ENCODE measurements around the gene ARHGEF10L. TPM values are rescaled to one million over a fixed set of nuclear protein-coding genes. Genes with fewer than 3 reads are reported as not detected.

Gene ARHGEF10L
- total RNA-seq, 1 donor from 2014 or later, result 75.6 TPM

DNA sequence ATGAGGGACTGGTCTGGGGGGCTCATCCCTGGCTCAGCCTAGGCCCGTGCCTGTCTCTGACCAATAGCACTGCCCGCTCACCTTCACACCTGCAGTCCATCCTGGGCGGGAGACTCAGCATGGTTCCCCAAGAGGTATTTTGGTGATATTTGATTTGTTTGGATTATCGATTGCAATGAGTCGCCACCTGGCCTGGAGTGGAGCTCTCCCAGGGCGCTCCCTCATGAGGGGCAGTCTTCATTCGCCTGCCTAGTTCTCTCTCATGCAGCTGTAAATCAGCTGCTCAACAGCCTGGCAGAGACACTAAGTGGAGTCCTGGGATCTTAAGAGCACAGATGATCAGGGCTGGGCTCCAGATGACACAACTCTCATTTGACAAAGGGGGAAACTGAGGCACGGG is 125.6 kb downstream of the ARHGEF10L start:
- no peaks in the 10 kb centered on the region for H3K4me1 ChIP-seq
- H3K36me3 ChIP-seq, result peaks cover 0 to 22% of the 10 kb centered on the region in 2 donors
- H3K4me3 ChIP-seq, result no peak overlapping the region
- no peak for DNase-seq (ENCODE audit: extremely low spot score in 2 of 2)
- no peaks in the 10 kb centered on the region for H3K27me3 ChIP-seq
- no peaks in the 10 kb centered on the region for H3K9me3 ChIP-seq
- intact Hi-C loops (cut with DNase I), result no loop called here
- TF ChIP-seq POLR2AphosphoS5 (IDR thresholded peaks at IDR 0.05; ENCODE audit: insufficient read depth in 1 of 2, low read depth in 1 of 2) (no peak), POLR2A (IDR thresholded peaks at IDR 0.05) (no peak), CTCF (IDR thresholded peaks at IDR 0.05) (no peak)
- H3K27ac ChIP-seq, result no peak overlapping the region

- H3K4me3 ChIP-seq, result no peak overlapping the region
- H3K27me3 ChIP-seq, result no peaks in the 10 kb centered on the region
- intact Hi-C loops (cut with DNase I), result no loop called here
- H3K4me1 ChIP-seq, result no peaks in the 10 kb centered on the region
- no peak for DNase-seq (ENCODE audit: extremely low spot score in 2 of 2)
- no peaks in the 10 kb centered on the region for H3K9me3 ChIP-seq
- H3K27ac ChIP-seq, result no peak overlapping the region
- peaks cover 0 to 22% of the 10 kb centered on the region in 2 donors for H3K36me3 ChIP-seq
- TF ChIP-seq POLR2AphosphoS5 (IDR thresholded peaks at IDR 0.05; ENCODE audit: insufficient read depth in 1 of 2, low read depth in 1 of 2) (no peak), POLR2A (IDR thresholded peaks at IDR 0.05) (no peak), CTCF (IDR thresholded peaks at IDR 0.05) (no peak)
These were observed 126.6 kb downstream of the ARHGEF10L start for GRCh38 chr1:17665950-17666720.

- no peak for DNase-seq (ENCODE audit: extremely low spot score in 2 of 2)
- peaks cover 0 to 22% of the 10 kb centered on the region in 2 donors for H3K36me3 ChIP-seq
- TF ChIP-seq CTCF (IDR thresholded peaks at IDR 0.05) (no peak), POLR2A (IDR thresholded peaks at IDR 0.05) (no peak), POLR2AphosphoS5 (IDR thresholded peaks at IDR 0.05; ENCODE audit: insufficient read depth in 1 of 2, low read depth in 1 of 2) (no peak)
- H3K4me1 ChIP-seq, result no peaks in the 10 kb centered on the region
- H3K9me3 ChIP-seq, result no peaks in the 10 kb centered on the region
- H3K4me3 ChIP-seq, result no peak overlapping the region
- intact Hi-C loops (cut with DNase I), result no loop called here
- H3K27ac ChIP-seq, result no peak overlapping the region
- H3K27me3 ChIP-seq, result no peaks in the 10 kb centered on the region
These were observed 128.1 kb downstream of the ARHGEF10L start for GRCh38 chr1:17667641-17668040.

- Histone ChIP-seq H3K27ac (no peak overlapping the region), H3K9me3 (no peaks in the 10 kb centered on the region)
- intact Hi-C loops (cut with DNase I), result no loop called here
These were observed 128.7 kb downstream of the ARHGEF10L start for GRCh38 chr1:17668195-17668594.

More at GRCh38 chr1:17668195-17668594, 128.7 kb downstream of the ARHGEF10L start:
- H3K4me3 ChIP-seq, result no peak overlapping the region
- no peaks in the 10 kb centered on the region for H3K27me3 ChIP-seq
- TF ChIP-seq CTCF (IDR thresholded peaks at IDR 0.05) (no peak), POLR2A (IDR thresholded peaks at IDR 0.05) (no peak), POLR2AphosphoS5 (IDR thresholded peaks at IDR 0.05; ENCODE audit: insufficient read depth in 1 of 2, low read depth in 1 of 2) (no peak)
- DNase-seq (ENCODE audit: extremely low spot score in 2 of 2), result no peak
- H3K36me3 ChIP-seq, result peaks cover 0 to 22% of the 10 kb centered on the region in 2 donors
- no peaks in the 10 kb centered on the region for H3K4me1 ChIP-seq

Measured in vagina (tissue), 2 donors.